Measurements from ENCODE around the gene FAM131C. TPM values are rescaled to one million over a fixed set of nuclear protein-coding genes. Genes with fewer than 3 reads are reported as not detected.

The FAM131C gene
- total RNA-seq, 1 experiment from 2014 or later, result 3.4 TPM

GRCh38 chr1:16111771-16112595, 38.5 kb upstream of the FAM131C start:
- DNase-seq (ENCODE audit: low read depth, low spot score), result no peak
- in situ Hi-C loops (cut with HindIII; ENCODE audit: low pct_unique_long_range_greater_than_20kb, low sequenced_read_pairs), result no loop called here
- TF ChIP-seq CTCF (IDR thresholded peaks at IDR 0.05) (no peak), POLR2AphosphoS5 (IDR thresholded peaks at IDR 0.05; ENCODE audit: low read depth, low read length) (no peak), TCF7L2 (IDR thresholded peaks at IDR 0.05; ENCODE audit: low read depth, low read length) (no peak), REST (IDR thresholded peaks at IDR 0.05; ENCODE audit: insufficient read depth in 1 of 2, low read depth in 2 of 2, low read length in 1 of 2) (no peak), SIN3A (IDR thresholded peaks at IDR 0.05; ENCODE audit: borderline replicate concordance, insufficient read depth, low read depth, low read length) (no peak)
- intact Hi-C loops (cut with micrococcal nuclease; ENCODE audit: unreplicated experiment), result no loop called here
- POLR2A ChIA-PET, result no interaction called here
- BruUV-seq (replicated peaks), result no TSS peak
- H3K36me3 ChIP-seq (ENCODE audit: control insufficient read depth, insufficient read depth, low read length), result no peaks in the 10 kb centered on the region
- CTCF ChIA-PET, result interaction anchor here (0.6 kb wide), 1 partner anchor 14 kb away, joined by 7 read pairs; no protein-coding TSS in a partner anchor
- peak; percentile 61 for ATAC-seq
- H3K4me3 ChIP-seq (ENCODE audit: low read depth in 2 of 2, low read length in 2 of 2), result no peak overlapping the region
- H3K4me1 ChIP-seq (ENCODE audit: control insufficient read depth, insufficient read depth, low read length), result peaks cover 18% of the 10 kb centered on the region
- no peak overlapping the region; the same call in 1 of the 2 replicates for H3K27ac ChIP-seq (ENCODE audit: low read length)
- no peaks in the 10 kb centered on the region for H3K27me3 ChIP-seq (ENCODE audit: control insufficient read depth, insufficient read depth, low read length)
- no peaks in the 10 kb centered on the region for H3K9me3 ChIP-seq (ENCODE audit: control insufficient read depth, insufficient read depth, low read depth, low read length)

GRCh38 chr1:16110884-16111283, 37.4 kb upstream of the FAM131C start:
- H3K4me1 ChIP-seq (ENCODE audit: control insufficient read depth, insufficient read depth, low read length), result peaks cover 13% of the 10 kb centered on the region
- no peaks in the 10 kb centered on the region for H3K9me3 ChIP-seq (ENCODE audit: control insufficient read depth, insufficient read depth, low read depth, low read length)
- H3K36me3 ChIP-seq (ENCODE audit: control insufficient read depth, insufficient read depth, low read length), result no peaks in the 10 kb centered on the region
- no peak overlapping the region for H3K4me3 ChIP-seq (ENCODE audit: low read depth in 2 of 2, low read length in 2 of 2)
- no peaks in the 10 kb centered on the region for H3K27me3 ChIP-seq (ENCODE audit: control insufficient read depth, insufficient read depth, low read length)
- DNase-seq (ENCODE audit: low read depth, low spot score) (no peak), ATAC-seq (no peak)
- BruUV-seq (replicated peaks), result no TSS peak
- no peak overlapping the region for H3K27ac ChIP-seq (ENCODE audit: low read length)
- in situ Hi-C loops (cut with HindIII; ENCODE audit: low pct_unique_long_range_greater_than_20kb, low sequenced_read_pairs), result no loop called here
- CTCF ChIA-PET, result no interaction called here
- intact Hi-C loops (cut with micrococcal nuclease; ENCODE audit: unreplicated experiment), result no loop called here
- TF ChIP-seq SIN3A (IDR thresholded peaks at IDR 0.05; ENCODE audit: borderline replicate concordance, insufficient read depth, low read depth, low read length), result no peak
- no peak for TF ChIP-seq REST (IDR thresholded peaks at IDR 0.05; ENCODE audit: insufficient read depth in 1 of 2, low read depth in 2 of 2, low read length in 1 of 2)
- TF ChIP-seq CTCF (IDR thresholded peaks at IDR 0.05), result no peak
- TF ChIP-seq POLR2AphosphoS5 (IDR thresholded peaks at IDR 0.05; ENCODE audit: low read depth, low read length), result no peak
- TF ChIP-seq TCF7L2 (IDR thresholded peaks at IDR 0.05; ENCODE audit: low read depth, low read length), result no peak
- POLR2A ChIA-PET, result no interaction called here

Data from Panc1 (cell line).